ENCODE data around the gene RPS6KA6. TPM values are rescaled to one million over a fixed set of nuclear protein-coding genes. Genes with fewer than 3 reads are reported as not detected.

Gene RPS6KA6
- total RNA-seq, 4 donors from 2014 or later, result 2.2 to 16.4 (median 12.4) TPM

- no peaks in the 10 kb centered on the region for H3K36me3 ChIP-seq
- in situ Hi-C loops (cut with MboI; ENCODE audit: low pct_ligation_motif_present in 1 of 4, low pct_unique_long_range_greater_than_20kb in 1 of 4, low sequenced_read_pairs in 3 of 4) (no loop called here), intact Hi-C loops (cut with DNase I; ENCODE audit: low total_unique reads) (no loop called here)
- 54% methylated on average over 3 of the region's 3 CpGs; no CpG with 5 or more reads in 1 of the 2 donors for WGBS, 2 donors (ENCODE audit: low coverage in 1 of 2)
- H3K4me1 ChIP-seq, result peaks cover 0 to 3% (median 0%) of the 10 kb centered on the region in 4 donors
- H3K4me3 ChIP-seq, result no peak overlapping the region
- H3K27ac ChIP-seq, result peak overlapping the region in 1 of 4 donors; percentile 15
- no peaks in the 10 kb centered on the region for H3K9me3 ChIP-seq
- no peaks in the 10 kb centered on the region for H3K27me3 ChIP-seq
- DNase-seq, result no peak
- TF ChIP-seq, protein P1, sequence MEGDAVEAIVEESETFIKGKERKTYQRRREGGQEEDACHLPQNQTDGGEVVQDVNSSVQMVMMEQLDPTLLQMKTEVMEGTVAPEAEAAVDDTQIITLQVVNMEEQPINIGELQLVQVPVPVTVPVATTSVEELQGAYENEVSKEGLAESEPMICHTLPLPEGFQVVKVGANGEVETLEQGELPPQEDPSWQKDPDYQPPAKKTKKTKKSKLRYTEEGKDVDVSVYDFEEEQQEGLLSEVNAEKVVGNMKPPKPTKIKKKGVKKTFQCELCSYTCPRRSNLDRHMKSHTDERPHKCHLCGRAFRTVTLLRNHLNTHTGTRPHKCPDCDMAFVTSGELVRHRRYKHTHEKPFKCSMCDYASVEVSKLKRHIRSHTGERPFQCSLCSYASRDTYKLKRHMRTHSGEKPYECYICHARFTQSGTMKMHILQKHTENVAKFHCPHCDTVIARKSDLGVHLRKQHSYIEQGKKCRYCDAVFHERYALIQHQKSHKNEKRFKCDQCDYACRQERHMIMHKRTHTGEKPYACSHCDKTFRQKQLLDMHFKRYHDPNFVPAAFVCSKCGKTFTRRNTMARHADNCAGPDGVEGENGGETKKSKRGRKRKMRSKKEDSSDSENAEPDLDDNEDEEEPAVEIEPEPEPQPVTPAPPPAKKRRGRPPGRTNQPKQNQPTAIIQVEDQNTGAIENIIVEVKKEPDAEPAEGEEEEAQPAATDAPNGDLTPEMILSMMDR (IDR thresholded peaks at IDR 0.05), result no peak
- TF ChIP-seq EP300 (IDR thresholded peaks at IDR 0.05; ENCODE audit: low read depth), result no peak
- no peak for TF ChIP-seq POLR2A (IDR thresholded peaks at IDR 0.05)
- no peak for TF ChIP-seq POLR2AphosphoS5 (IDR thresholded peaks at IDR 0.05)
These were observed 12.7 kb downstream of the RPS6KA6 start for GRCh38 chrX:84175274-84175673.

DNA sequence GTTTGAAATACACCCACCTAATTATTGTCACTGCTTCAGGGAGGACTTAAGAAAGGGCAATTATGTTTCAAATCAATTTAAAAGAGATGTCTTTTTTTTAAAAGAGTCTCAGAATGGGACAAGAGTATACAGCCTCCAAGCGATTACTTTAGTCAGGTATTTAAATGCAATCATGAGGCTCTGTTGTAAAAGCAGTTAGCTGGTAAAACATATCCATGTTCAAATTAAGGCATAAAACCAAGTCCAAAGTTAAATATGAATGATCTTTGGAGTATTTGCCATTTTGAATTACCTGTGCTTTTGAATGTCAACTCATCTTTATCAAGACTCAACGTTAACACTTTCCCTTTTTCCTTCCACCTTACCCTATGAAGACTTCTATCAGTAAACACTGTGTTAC, 13.7 kb downstream of the RPS6KA6 start:
- Histone ChIP-seq H3K36me3 (no peaks in the 10 kb centered on the region), H3K9me3 (no peaks in the 10 kb centered on the region), H3K27me3 (no peaks in the 10 kb centered on the region), H3K4me1 (peaks cover 0 to 3% (median 0%) of the 10 kb centered on the region in 4 donors), H3K27ac (peak overlapping the region in 1 of 4 donors; percentile 42), H3K4me3 (no peak overlapping the region)
- TF ChIP-seq POLR2AphosphoS5 (IDR thresholded peaks at IDR 0.05) (no peak), EP300 (IDR thresholded peaks at IDR 0.05; ENCODE audit: low read depth) (no peak), POLR2A (IDR thresholded peaks at IDR 0.05) (no peak)
- TF ChIP-seq, protein P1 (IDR thresholded peaks at IDR 0.05), result no peak
- WGBS, 2 donors (ENCODE audit: low coverage in 1 of 2), result 40 to 57% methylated on average over 1 to 2 of the region's 2 CpGs
- intact Hi-C loops (cut with DNase I; ENCODE audit: low total_unique reads) (no loop called here), in situ Hi-C loops (cut with MboI; ENCODE audit: low pct_ligation_motif_present in 1 of 4, low pct_unique_long_range_greater_than_20kb in 1 of 4, low sequenced_read_pairs in 3 of 4) (no loop called here)
- DNase-seq, result no peak

DNA sequence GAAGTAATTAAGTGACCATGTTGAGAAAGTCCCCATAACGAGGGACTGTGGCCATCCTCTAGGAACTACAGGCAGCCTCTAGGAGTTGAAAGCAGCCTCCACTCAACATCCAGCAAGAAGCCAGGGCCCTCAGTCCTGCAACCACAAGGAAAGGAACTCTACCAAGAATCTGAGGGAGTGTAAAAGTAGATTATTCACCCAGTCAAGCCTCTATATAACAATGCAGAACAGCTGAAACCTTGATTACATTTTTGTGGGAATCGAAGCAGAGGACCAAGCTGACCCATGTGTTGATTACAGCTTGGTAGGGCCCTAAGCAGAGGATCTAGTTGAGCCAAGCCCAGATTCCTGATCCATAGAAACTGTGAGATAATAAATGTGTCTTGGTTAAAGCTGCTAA, 17.1 kb downstream of the RPS6KA6 start:
- TF ChIP-seq POLR2AphosphoS5 (IDR thresholded peaks at IDR 0.05) (no peak), EP300 (IDR thresholded peaks at IDR 0.05; ENCODE audit: low read depth) (no peak), POLR2A (IDR thresholded peaks at IDR 0.05) (no peak)
- TF ChIP-seq, protein P1 (IDR thresholded peaks at IDR 0.05), result no peak
- H3K4me3 ChIP-seq, result no peak overlapping the region
- in situ Hi-C loops (cut with MboI; ENCODE audit: low pct_ligation_motif_present in 1 of 4, low pct_unique_long_range_greater_than_20kb in 1 of 4, low sequenced_read_pairs in 3 of 4), result no loop called here

DNA sequence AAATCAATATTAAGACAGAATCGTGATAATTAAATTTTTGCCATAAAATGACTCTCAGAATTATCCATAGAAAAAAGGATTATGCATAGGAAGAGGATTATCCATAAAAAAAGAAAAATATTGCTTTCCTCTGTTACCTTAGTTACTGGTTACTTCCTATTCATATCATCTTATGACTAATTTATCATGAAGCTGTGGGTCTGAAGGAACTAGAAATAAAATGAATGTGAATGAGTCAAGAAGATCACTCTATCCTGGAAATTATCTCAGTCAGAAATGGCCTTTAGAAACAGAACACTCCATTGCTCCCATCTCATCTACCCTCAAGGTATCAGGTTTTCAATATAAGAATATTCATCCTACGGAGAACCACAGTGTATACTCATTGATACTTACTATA, 19.4 kb downstream of the RPS6KA6 start:
- WGBS, 2 donors (ENCODE audit: low coverage in 1 of 2), result 87 to 95% methylated on average over 2 of the region's 2 CpGs
- in situ Hi-C loops (cut with MboI; ENCODE audit: low pct_ligation_motif_present in 1 of 4, low pct_unique_long_range_greater_than_20kb in 1 of 4, low sequenced_read_pairs in 3 of 4) (no loop called here), intact Hi-C loops (cut with DNase I; ENCODE audit: low total_unique reads) (no loop called here)
- Histone ChIP-seq H3K27me3 (no peaks in the 10 kb centered on the region), H3K27ac (no peak overlapping the region), H3K4me1 (no peaks in the 10 kb centered on the region), H3K9me3 (no peaks in the 10 kb centered on the region), H3K4me3 (no peak overlapping the region), H3K36me3 (no peaks in the 10 kb centered on the region)
- no peak for DNase-seq
- TF ChIP-seq EP300 (IDR thresholded peaks at IDR 0.05; ENCODE audit: low read depth), result no peak
- TF ChIP-seq, protein P1 (IDR thresholded peaks at IDR 0.05), result no peak
- TF ChIP-seq POLR2A (IDR thresholded peaks at IDR 0.05), result no peak
- TF ChIP-seq POLR2AphosphoS5 (IDR thresholded peaks at IDR 0.05), result no peak

More for the DNA sequence above, 17.1 kb downstream of the RPS6KA6 start:
- no peak for DNase-seq
- Histone ChIP-seq H3K27me3 (no peaks in the 10 kb centered on the region), H3K36me3 (no peaks in the 10 kb centered on the region), H3K9me3 (no peaks in the 10 kb centered on the region), H3K27ac (no peak overlapping the region), H3K4me1 (peaks cover 0 to 3% (median 0%) of the 10 kb centered on the region in 4 donors)
- WGBS, 2 donors (ENCODE audit: low coverage in 1 of 2), result 33 to 47% methylated on average over 1 to 2 of the region's 2 CpGs
- intact Hi-C loops (cut with DNase I; ENCODE audit: low total_unique reads), result no loop called here

Data from transverse colon (tissue), 4 donors.